HG03432 (cell line): ENCODE measurements around the gene SVIL.
A peak's percentile ranks its signal among the peaks of the same experiment; 100 is the strongest.
"Not testable (repeated sequence)": the region's sequence is repeated elsewhere in the genome, so short reads cannot be mapped to it uniquely, and the experiment has no call there.

Experiments used
- ATAC-seq: cut with Tn5 transposase; IDR thresholded peaks from one replicate; pipeline ENCODE4 v1.9.1; 2021; ENCODE audit warnings: mild to moderate bottlenecking, moderate library complexity; ENCODE audit not compliant: unreplicated experiment

Gene SVIL

GRCh38 chr10:29470355-29470705 is 164.4 kb downstream of the SVIL start:
- ATAC-seq: no peak

- ATAC-seq: no peak
Measured at GRCh38 chr10:29469481-29470354, 165.1 kb downstream of the SVIL start.

- no peak for ATAC-seq
Measured at GRCh38 chr10:29465384-29465783, 169.4 kb downstream of the SVIL start.

DNA sequence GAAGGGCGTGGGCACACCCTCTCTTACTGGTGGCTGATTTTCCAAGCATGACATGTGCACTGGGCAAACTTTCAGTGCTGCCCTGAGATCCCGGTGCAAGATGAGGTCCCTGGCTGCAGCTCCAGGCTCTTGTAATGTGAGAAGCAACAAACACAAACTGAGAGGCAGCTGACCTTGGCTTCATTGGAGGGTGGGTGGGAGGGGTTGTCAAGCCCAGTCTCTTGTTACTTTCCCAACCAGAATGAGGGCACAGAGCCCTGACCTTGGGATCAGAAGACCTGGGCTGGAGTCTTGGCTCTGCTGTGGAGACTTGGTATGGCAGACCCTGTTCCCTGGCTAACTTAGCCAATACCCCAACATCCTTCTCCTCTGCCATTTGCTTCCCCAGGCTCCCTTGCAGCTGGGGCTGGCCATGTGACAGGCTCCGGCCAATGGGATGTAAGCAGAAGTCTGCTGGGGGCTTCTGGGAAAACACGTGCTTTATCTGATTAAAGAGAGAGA is 170.1 kb downstream of the SVIL start:
- not testable (repeated sequence) for ATAC-seq

DNA sequence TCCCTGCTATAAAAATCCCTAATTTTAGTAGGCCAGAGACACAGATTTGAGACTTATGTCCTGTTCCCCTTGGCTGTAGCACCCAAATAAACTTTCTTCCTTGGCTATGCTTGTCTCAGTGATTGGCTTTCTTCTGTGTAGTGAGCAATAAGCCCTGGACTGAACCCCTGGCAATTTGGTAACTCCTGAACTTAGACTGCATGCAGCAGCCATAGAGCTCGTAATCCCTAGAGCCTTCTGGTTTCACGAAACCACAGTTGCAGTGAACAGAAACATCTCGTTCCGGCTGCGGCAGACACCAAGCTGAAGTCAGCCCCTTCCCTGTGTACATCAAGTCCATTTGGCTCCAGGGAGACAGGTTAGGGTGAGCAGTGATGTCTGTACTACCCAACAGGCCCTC is 173.7 kb downstream of the SVIL start:
- ATAC-seq: no peak

DNA sequence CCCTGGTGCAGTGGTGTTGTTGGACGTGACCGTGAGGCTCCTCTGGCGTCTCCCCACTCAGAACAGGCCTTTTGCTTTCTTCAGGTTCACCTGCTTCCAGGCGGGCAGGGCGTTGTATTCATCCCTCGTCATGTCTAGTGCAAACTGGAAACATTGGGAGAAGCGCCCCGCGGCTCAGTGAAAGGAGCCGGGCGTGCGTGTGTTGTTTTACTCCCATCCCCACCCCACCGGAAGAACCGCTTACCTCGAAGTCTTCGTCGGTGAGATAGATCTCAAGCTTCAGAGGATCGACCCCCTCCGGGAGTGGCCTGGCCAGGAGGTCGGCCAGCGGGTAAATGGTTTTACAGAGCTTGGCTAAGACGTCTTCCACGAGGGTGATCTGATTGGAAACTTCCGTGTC is 176.6 kb downstream of the SVIL start:
- ATAC-seq: not testable (repeated sequence)

- no peak for ATAC-seq
Measured at GRCh38 chr10:29455095-29455494, 179.7 kb downstream of the SVIL start.

DNA sequence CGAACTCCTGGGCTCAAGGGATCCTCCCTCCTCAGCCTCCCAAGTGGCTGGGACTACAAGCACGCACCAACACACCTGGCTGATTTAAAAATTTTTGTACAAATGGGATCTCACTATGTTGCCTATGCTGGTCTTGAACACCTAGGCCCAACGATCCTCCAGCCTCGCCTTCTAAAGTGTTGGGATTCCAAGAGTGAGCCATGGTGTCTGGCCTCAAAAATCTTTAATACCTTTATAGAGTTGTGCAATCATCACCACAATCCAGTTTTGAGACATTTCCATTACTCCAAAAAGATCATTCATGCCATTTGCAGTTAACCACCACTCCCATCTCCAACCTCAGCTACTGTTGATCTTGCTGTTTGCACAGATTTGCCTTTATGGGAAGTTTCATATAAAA is 180.5 kb downstream of the SVIL start:
- no peak for ATAC-seq

- no peak for ATAC-seq
Measured at GRCh38 chr10:29452546-29452945, 182.2 kb downstream of the SVIL start.

- no peak for ATAC-seq
Measured at GRCh38 chr10:29451946-29452345, 182.8 kb downstream of the SVIL start.

DNA sequence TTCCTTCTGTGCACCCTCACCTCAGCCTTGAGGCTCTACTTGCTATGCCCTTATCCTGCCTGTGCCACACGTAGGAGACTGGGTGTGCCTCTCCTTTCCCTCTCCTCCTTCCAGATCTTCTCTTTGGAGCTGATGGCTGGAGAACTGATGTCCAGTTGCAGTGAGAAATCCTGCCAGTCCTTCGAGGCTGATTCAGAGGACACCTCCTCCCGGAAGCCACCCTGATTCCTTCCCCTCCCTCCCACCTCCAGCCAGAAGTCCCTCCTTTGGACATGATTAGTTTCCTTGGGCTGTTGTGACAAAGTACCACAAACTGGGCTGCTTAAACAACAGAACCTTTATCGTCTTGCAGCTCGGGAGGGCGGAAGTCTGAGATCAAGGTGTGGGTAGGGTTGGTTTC is 184.4 kb downstream of the SVIL start:
- ATAC-seq: no peak

- peak; percentile 85 for ATAC-seq
Measured at GRCh38 chr10:29448756-29449592, 185.8 kb downstream of the SVIL start.

DNA sequence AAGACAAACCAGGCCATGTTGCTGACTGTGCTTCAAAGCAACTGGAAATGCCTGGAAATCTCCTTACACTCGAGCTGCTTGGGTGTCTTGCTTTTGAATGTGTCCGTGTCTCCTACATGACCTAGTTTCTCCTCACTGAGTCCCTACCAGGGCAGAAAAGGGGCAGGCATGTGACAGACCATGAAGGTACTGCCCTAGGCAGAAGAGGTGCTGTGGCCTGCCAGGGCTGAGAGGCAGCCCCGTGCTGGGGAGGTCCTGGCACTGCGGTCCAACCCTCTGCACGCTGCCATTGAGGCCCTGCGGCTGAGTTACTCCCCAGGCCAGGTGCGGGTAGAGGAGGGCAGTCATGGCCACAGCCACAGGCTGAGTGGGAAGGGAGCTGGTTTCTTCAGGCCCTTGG is 186.6 kb downstream of the SVIL start:
- no peak for ATAC-seq

DNA sequence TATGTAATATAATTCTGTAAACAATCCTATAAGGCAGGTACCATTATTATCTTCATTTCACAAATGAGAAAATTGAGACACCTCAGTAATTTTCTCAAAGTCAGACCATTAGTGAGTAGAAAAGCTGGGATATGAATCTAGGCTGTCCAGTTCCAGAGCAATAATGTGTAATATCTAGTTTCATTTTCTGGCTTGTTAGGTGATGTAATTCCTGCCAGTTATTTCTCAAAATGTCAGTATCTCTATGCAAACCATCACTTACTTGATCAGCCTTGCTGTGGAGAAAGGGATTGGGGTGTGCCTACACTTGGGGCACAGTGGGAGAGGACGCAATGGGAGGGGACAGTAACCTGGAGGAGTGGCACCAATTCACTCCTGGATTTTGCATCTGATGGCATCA is 188.4 kb downstream of the SVIL start:
- ATAC-seq: no peak

GRCh38 chr10:29443745-29444523 is 190.8 kb downstream of the SVIL start:
- no peak for ATAC-seq

DNA sequence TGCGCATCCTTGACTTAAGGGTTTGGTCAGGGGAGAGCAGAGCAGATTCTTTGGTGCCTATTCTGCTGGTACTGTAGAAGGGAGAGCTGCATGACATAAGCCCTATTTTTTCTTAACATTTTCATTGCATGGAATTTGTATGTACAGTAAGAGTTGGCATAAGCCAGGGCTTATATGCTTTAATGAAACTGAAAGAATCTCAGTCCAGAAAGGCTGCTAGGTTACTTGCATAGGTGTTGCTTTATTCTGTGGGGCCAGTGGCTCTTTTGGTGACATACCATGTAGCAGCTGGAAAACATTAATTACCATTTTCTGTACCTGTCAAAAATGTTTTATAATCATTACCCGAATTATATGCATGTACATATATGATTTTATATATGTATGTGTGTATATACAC is 193.8 kb downstream of the SVIL start:
- no peak for ATAC-seq

DNA sequence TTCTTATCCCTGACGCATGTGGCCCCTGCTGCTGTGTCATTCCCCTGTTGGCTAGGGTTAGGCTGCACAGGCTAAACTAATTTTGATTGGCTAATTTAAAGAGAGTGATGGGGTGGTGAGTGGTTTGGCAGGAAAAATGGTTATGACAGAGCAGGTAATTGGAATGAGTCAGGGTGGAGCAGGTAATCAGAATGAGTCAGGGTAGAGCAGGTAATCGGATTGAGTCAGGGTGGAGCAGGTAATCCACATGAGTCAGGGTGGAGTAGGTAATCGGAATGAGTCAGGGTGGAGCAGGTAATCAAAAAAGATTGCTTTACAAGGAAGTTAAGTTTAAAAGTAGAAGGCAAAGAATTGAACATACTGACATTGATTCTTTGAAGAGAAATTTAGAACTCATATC is 195.8 kb downstream of the SVIL start:
- ATAC-seq: not testable (repeated sequence)

GRCh38 chr10:29438271-29438670 is 196.5 kb downstream of the SVIL start:
- no peak for ATAC-seq

DNA sequence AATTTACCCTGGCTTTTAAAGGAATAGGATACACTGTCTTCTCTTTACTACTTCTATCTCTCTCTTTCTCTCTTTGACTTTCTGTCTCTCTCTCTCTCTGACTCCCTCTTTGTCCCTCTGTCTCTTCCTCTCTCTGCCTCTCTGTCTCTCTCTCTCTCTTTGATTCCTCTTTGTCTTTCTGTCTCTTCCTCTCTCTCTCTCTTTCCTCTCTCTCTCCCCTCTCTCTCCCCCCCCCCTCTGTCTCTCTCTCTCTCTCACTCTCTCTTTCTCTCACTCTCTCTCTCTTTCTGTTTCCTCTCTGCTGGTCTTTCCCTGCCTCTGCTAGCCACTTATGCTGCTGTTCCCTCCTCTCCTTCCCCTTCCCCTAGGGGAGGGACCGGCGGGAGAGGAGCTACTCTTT is 196.9 kb downstream of the SVIL start:
- ATAC-seq: no peak

DNA sequence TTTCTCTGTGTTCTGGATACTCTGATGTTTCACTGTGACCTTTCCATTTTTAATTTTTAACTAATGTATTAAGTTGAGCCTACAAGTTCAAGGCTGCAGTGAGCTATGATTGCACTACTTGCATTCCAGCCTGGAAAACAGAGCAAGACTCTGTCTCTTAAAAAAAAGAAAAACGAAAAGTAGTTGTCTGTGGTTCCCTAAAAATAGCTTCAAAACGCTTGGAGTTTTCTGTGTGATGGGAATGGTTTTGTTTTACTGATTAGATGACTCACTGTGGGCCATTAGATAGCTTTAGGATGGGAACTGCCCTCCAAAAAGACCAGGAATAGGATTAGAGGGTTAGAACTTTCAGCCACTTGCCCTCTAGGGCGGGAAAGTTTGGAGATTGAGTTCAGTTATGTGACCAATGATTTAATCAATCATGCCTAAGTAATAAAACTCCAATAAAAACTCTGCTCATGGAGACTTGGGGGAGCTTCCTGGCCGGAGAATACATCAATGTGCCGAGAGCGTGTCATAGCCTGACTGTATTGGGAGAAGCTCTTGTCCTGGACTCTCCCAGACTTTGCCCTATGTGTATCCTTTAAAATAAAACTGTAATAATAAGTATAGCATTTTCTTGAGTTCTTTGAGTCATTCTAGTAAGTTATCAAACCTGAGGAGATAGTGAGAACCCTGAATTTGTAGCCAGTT is 198.8 kb downstream of the SVIL start:
- ATAC-seq: no peak

GRCh38 chr10:29434111-29434510 is 200.7 kb downstream of the SVIL start:
- no peak for ATAC-seq
